BLaER1 (cell line): Measurements from ENCODE around the gene LIMS2.
A peak's percentile ranks its signal among the peaks of the same experiment; 100 is the strongest.

Experiments used
- H3K27ac ChIP-seq: shearing (Covaris generic); formaldehyde crosslinking; 2 replicates; pipeline ENCODE4 v1.8.1; 2022
- H3K27me3 ChIP-seq: shearing (Covaris generic); formaldehyde crosslinking; 2 replicates; pipeline ENCODE4 v1.8.1; 2022
- H3K36me3 ChIP-seq: shearing (Covaris generic); formaldehyde crosslinking; 2 replicates; pipeline ENCODE4 v1.8.1; 2022
- H3K4me1 ChIP-seq: shearing (Covaris generic); formaldehyde crosslinking; 2 replicates; pipeline ENCODE4 v1.8.1; 2022
- H3K4me2 ChIP-seq: shearing (Covaris generic); formaldehyde crosslinking; 2 replicates; pipeline ENCODE4 v1.8.1; 2022
- H3K4me3 ChIP-seq: shearing (Covaris generic); formaldehyde crosslinking; 2 replicates; pipeline ENCODE4 v1.8.1; 2022
- H3K9ac ChIP-seq: shearing (Covaris generic); formaldehyde crosslinking; 2 replicates; pipeline ENCODE4 v1.8.1; 2022
- H3K9me3 ChIP-seq: shearing (Covaris generic); formaldehyde crosslinking; 2 replicates; pipeline ENCODE4 v1.8.1; 2022
- H4K20me1 ChIP-seq: shearing (Covaris generic); formaldehyde crosslinking; 2 replicates; pipeline ENCODE4 v1.8.1; 2022
- Cebpa-rat ChIP-seq: shearing (Covaris generic); IDR thresholded peaks from 2 replicates; pipeline ENCODE4 v1.8.1; 2022

Gene LIMS2

GRCh38 chr2:127624320-127624755 is 51.0 kb downstream of the LIMS2 start:
- Histone ChIP-seq H3K9me3 (no peaks in the 10 kb centered on the region), H3K9ac (no peak overlapping the region), H3K4me1 (peaks cover 99% of the 10 kb centered on the region), H3K27me3 (no peaks in the 10 kb centered on the region), H3K36me3 (no peaks in the 10 kb centered on the region), H3K27ac (peak overlapping the region; percentile 66), H3K4me2 (peak overlapping the region; percentile 99), H4K20me1 (no peaks in the 10 kb centered on the region), H3K4me3 (no peak overlapping the region)
- TF ChIP-seq Cebpa-rat, result no peak

- no peak overlapping the region for H3K9ac ChIP-seq
- H3K27ac ChIP-seq, result 0 out of 2 replicates have a peak overlapping the region, but pooled peaks have one; percentile 0
- H3K27me3 ChIP-seq, result no peaks in the 10 kb centered on the region
These were observed 51.7 kb downstream of the LIMS2 start for GRCh38 chr2:127623388-127624319.

GRCh38 chr2:127622561-127623387 is 52.6 kb downstream of the LIMS2 start:
- Histone ChIP-seq H3K4me1 (peaks cover 96% of the 10 kb centered on the region), H3K27me3 (no peaks in the 10 kb centered on the region)

More at GRCh38 chr2:127623388-127624319, 51.7 kb downstream of the LIMS2 start:
- TF ChIP-seq Cebpa-rat, result no peak
- Histone ChIP-seq H4K20me1 (no peaks in the 10 kb centered on the region), H3K4me1 (peaks cover 96% of the 10 kb centered on the region), H3K36me3 (no peaks in the 10 kb centered on the region), H3K4me2 (peak overlapping the region; percentile 99), H3K9me3 (no peaks in the 10 kb centered on the region), H3K4me3 (no peak overlapping the region)

GRCh38 chr2:127621981-127622431 is 53.3 kb downstream of the LIMS2 start:
- no peak overlapping the region for H3K9ac ChIP-seq
- TF ChIP-seq Cebpa-rat, result no peak
- H4K20me1 ChIP-seq, result no peaks in the 10 kb centered on the region
- H3K36me3 ChIP-seq, result no peaks in the 10 kb centered on the region
- no peaks in the 10 kb centered on the region for H3K27me3 ChIP-seq
- H3K4me1 ChIP-seq, result peaks cover 96% of the 10 kb centered on the region
- no peak overlapping the region for H3K4me3 ChIP-seq
- H3K9me3 ChIP-seq, result no peaks in the 10 kb centered on the region
- H3K27ac ChIP-seq, result peak overlapping the region; percentile 27; the same call in 1 of the 2 replicates
- H3K4me2 ChIP-seq, result peak overlapping the region; percentile 99

More at GRCh38 chr2:127622561-127623387, 52.6 kb downstream of the LIMS2 start:
- TF ChIP-seq Cebpa-rat, result no peak
- H3K4me3 ChIP-seq, result no peak overlapping the region
- no peaks in the 10 kb centered on the region for H4K20me1 ChIP-seq
- no peaks in the 10 kb centered on the region for H3K9me3 ChIP-seq
- H3K9ac ChIP-seq, result no peak overlapping the region
- no peak overlapping the region for H3K27ac ChIP-seq
- H3K36me3 ChIP-seq, result no peaks in the 10 kb centered on the region
- peak overlapping the region; percentile 99 for H3K4me2 ChIP-seq

- no peaks in the 10 kb centered on the region for H3K36me3 ChIP-seq
- peak overlapping the region; percentile 99 for H3K4me2 ChIP-seq
- H4K20me1 ChIP-seq, result no peaks in the 10 kb centered on the region
- H3K4me1 ChIP-seq, result peaks cover 96% of the 10 kb centered on the region
- 0 out of 2 replicates have a peak overlapping the region, but pooled peaks have one; percentile 51 for H3K9ac ChIP-seq
- peak overlapping the region; percentile 47 for H3K4me3 ChIP-seq
- peak overlapping the region; percentile 66; the same call in 1 of the 2 replicates for H3K27ac ChIP-seq
- H3K9me3 ChIP-seq, result no peaks in the 10 kb centered on the region
- no peak for TF ChIP-seq Cebpa-rat
- no peaks in the 10 kb centered on the region for H3K27me3 ChIP-seq
These were observed 54.5 kb downstream of the LIMS2 start for GRCh38 chr2:127620866-127621265.

- Histone ChIP-seq H3K27me3 (no peaks in the 10 kb centered on the region), H3K9me3 (no peaks in the 10 kb centered on the region), H3K9ac (peak overlapping the region; percentile 51; the same call in 1 of the 2 replicates), H3K4me3 (peak overlapping the region; percentile 47), H3K4me2 (peak overlapping the region; percentile 99), H3K27ac (peak overlapping the region; percentile 66; the same call in 1 of the 2 replicates), H4K20me1 (no peaks in the 10 kb centered on the region), H3K4me1 (peaks cover 96% of the 10 kb centered on the region), H3K36me3 (no peaks in the 10 kb centered on the region)
- TF ChIP-seq Cebpa-rat, result no peak
These were observed 55.2 kb downstream of the LIMS2 start for GRCh38 chr2:127619877-127620705.

- no peak for TF ChIP-seq Cebpa-rat
- peaks cover 93% of the 10 kb centered on the region for H3K4me1 ChIP-seq
- no peak overlapping the region for H3K27ac ChIP-seq
- H4K20me1 ChIP-seq, result no peaks in the 10 kb centered on the region
- no peaks in the 10 kb centered on the region for H3K36me3 ChIP-seq
- H3K4me2 ChIP-seq, result peak overlapping the region; percentile 99
- H3K9me3 ChIP-seq, result peaks cover 2% of the 10 kb centered on the region
- no peak overlapping the region for H3K9ac ChIP-seq
- H3K4me3 ChIP-seq, result no peak overlapping the region
- no peaks in the 10 kb centered on the region for H3K27me3 ChIP-seq
These were observed 56.1 kb downstream of the LIMS2 start for GRCh38 chr2:127619203-127619590.

GRCh38 chr2:127618551-127619202 is 56.7 kb downstream of the LIMS2 start:
- Histone ChIP-seq H3K4me1 (peaks cover 88% of the 10 kb centered on the region), H4K20me1 (no peaks in the 10 kb centered on the region), H3K27me3 (no peaks in the 10 kb centered on the region), H3K9me3 (peaks cover 7% of the 10 kb centered on the region), H3K27ac (no peak overlapping the region), H3K9ac (no peak overlapping the region), H3K36me3 (no peaks in the 10 kb centered on the region), H3K4me2 (peak overlapping the region; percentile 10; the same call in 1 of the 2 replicates), H3K4me3 (no peak overlapping the region)
- no peak for TF ChIP-seq Cebpa-rat
